Measurements from ENCODE around the gene CAPN10.

The CAPN10 gene

GRCh38 chr2:240643093-240643810 is 56.7 kb downstream of the CAPN10 start:
- TF ChIP-seq GATA2 (IDR thresholded peaks at IDR 0.05; ENCODE audit: low read depth, low read length) (no peak), GATA3 (IDR thresholded peaks at IDR 0.05; ENCODE audit: low read depth, low read length) (no peak)

GRCh38 chr2:240643811-240644150 is 57.2 kb downstream of the CAPN10 start:
- TF ChIP-seq GATA2 (IDR thresholded peaks at IDR 0.05; ENCODE audit: low read depth, low read length), result no peak
- no peak for TF ChIP-seq GATA3 (IDR thresholded peaks at IDR 0.05; ENCODE audit: low read depth, low read length)

- TF ChIP-seq GATA2 (IDR thresholded peaks at IDR 0.05; ENCODE audit: low read depth, low read length) (no peak), GATA3 (IDR thresholded peaks at IDR 0.05; ENCODE audit: low read depth, low read length) (no peak)
These were observed 57.7 kb downstream of the CAPN10 start for GRCh38 chr2:240644171-240644651.

- no peak for TF ChIP-seq GATA2 (IDR thresholded peaks at IDR 0.05; ENCODE audit: low read depth, low read length)
- TF ChIP-seq GATA3 (IDR thresholded peaks at IDR 0.05; ENCODE audit: low read depth, low read length), result no peak
These were observed 58.3 kb downstream of the CAPN10 start for GRCh38 chr2:240644859-240645301.

GRCh38 chr2:240645346-240645745 is 58.8 kb downstream of the CAPN10 start:
- TF ChIP-seq GATA3 (IDR thresholded peaks at IDR 0.05; ENCODE audit: low read depth, low read length) (no peak), GATA2 (IDR thresholded peaks at IDR 0.05; ENCODE audit: low read depth, low read length) (no peak)

- TF ChIP-seq GATA3 (IDR thresholded peaks at IDR 0.05; ENCODE audit: low read depth, low read length), result no peak
- no peak for TF ChIP-seq GATA2 (IDR thresholded peaks at IDR 0.05; ENCODE audit: low read depth, low read length)
These were observed 59.3 kb downstream of the CAPN10 start for GRCh38 chr2:240645801-240646175.

- TF ChIP-seq GATA3 (IDR thresholded peaks at IDR 0.05; ENCODE audit: low read depth, low read length) (no peak), GATA2 (IDR thresholded peaks at IDR 0.05; ENCODE audit: low read depth, low read length) (no peak)
These were observed 59.8 kb downstream of the CAPN10 start for GRCh38 chr2:240646176-240646899.

- TF ChIP-seq GATA2 (IDR thresholded peaks at IDR 0.05; ENCODE audit: low read depth, low read length) (no peak), GATA3 (IDR thresholded peaks at IDR 0.05; ENCODE audit: low read depth, low read length) (no peak)
These were observed 60.5 kb downstream of the CAPN10 start for GRCh38 chr2:240646900-240647502.

- no peak for TF ChIP-seq GATA2 (IDR thresholded peaks at IDR 0.05; ENCODE audit: low read depth, low read length)
- TF ChIP-seq GATA3 (IDR thresholded peaks at IDR 0.05; ENCODE audit: low read depth, low read length), result no peak
These were observed 61.1 kb downstream of the CAPN10 start for GRCh38 chr2:240647503-240648154.

GRCh38 chr2:240648155-240648649 is 61.7 kb downstream of the CAPN10 start:
- TF ChIP-seq GATA2 (IDR thresholded peaks at IDR 0.05; ENCODE audit: low read depth, low read length) (no peak), GATA3 (IDR thresholded peaks at IDR 0.05; ENCODE audit: low read depth, low read length) (no peak)

Data from SH-SY5Y (cell line).